T-cell (primary cell): Measurements from ENCODE around the gene RUNX1. TPM values are rescaled to one million over a fixed set of nuclear protein-coding genes. Genes with fewer than 3 reads are reported as not detected.
A peak's percentile ranks its signal among the peaks of the same experiment; 100 is the strongest.

Experiments used
- ATAC-seq, 4 experiments: fragments of 200-7000 bp in 3 of 4; fragments of 150-1000 bp in 1 of 4; cut with Tn5 transposase; replicated peaks in 1 of 4; 1 replicate in 3 of 4; 2 replicates in 1 of 4; pipeline ENCODE4 v1.10.0; 2021; ENCODE audit warnings: moderate library complexity in 3 of 4, mild to moderate bottlenecking in 2 of 4, moderate number of reproducible peaks in 1 of 4
- CTCF ChIA-PET, 2 donors: fragments of 300-600 bp; sonication (Branson Sonifier 250); formaldehyde crosslinking; loops; one replicate each; lab custom pipeline; 2022; ENCODE audit warnings: antibody characterized with exemption in 2 of 2; lab: Charles Lee
- POLR2A ChIA-PET, 2 donors: fragments of 300-600 bp; sonication (Branson Sonifier 250); formaldehyde crosslinking; loops; one replicate each; lab custom pipeline; 2022; ENCODE audit warnings: antibody characterized with exemption in 2 of 2; lab: Charles Lee
- DNase-seq, 35 experiments: peaks; one replicate each; pipeline versions ENCODE4 v3.0.0 to v3.0.0-alpha.2; 2013 to 2023
- H3K27ac ChIP-seq: one replicate; pipeline ENCODE4 v1.5.1; 2013; ENCODE audit warnings: low read length
- H3K27me3 ChIP-seq, 2 experiments: replicated peaks in 1 of 2; 1 replicate in 1 of 2; 2 replicates in 1 of 2; pipeline versions ENCODE4 v1.6.1 to v1.7.0; 2013; ENCODE audit warnings: low read length in 1 of 2, mixed read lengths in 1 of 2; ENCODE audit not compliant: control insufficient read depth in 2 of 2, insufficient read depth in 2 of 2; ENCODE audit errors: extremely low read depth in 1 of 2
- H3K36me3 ChIP-seq, 2 donors: 1 replicate in 1 of 2; 2 replicates in 1 of 2; pipeline versions ENCODE4 v1.6.1 to v1.7.0; 2013; ENCODE audit warnings: low read length in 1 of 2; ENCODE audit not compliant: control insufficient read depth in 2 of 2, insufficient read depth in 1 of 2; ENCODE audit errors: extremely low read depth in 1 of 2
- H3K4me1 ChIP-seq, 2 experiments: 1 replicate in 1 of 2; 2 replicates in 1 of 2; pipeline versions ENCODE4 v1.6.1 to v1.7.0; 2013; ENCODE audit warnings: low read length in 2 of 2, mixed read lengths in 1 of 2; ENCODE audit not compliant: insufficient read depth in 2 of 2, control insufficient read depth in 1 of 2; ENCODE audit errors: extremely low read depth in 1 of 2
- H3K4me3 ChIP-seq, 2 donors: 1 replicate in 1 of 2; 2 replicates in 1 of 2; pipeline versions ENCODE4 v1.5.1 to v1.7.0; 2013; ENCODE audit warnings: mild to moderate bottlenecking in 2 of 2, low read length in 1 of 2, moderate library complexity in 1 of 2; ENCODE audit not compliant: control insufficient read depth in 1 of 2; ENCODE audit errors: extremely low read depth in 1 of 2
- H3K9me3 ChIP-seq: 2 replicates; pipeline ENCODE4 v1.7.0; 2013
- H3K27ac Mint-ChIP-seq, 2 donors: one replicate each; pipeline ENCODE4 v1.8.0; 2020 to 2021; ENCODE audit warnings: mild to moderate bottlenecking in 2 of 2, mixed read lengths in 2 of 2
- H3K27me3 Mint-ChIP-seq, 2 donors: one replicate each; pipeline ENCODE4 v1.8.0; 2021 to 2022; ENCODE audit warnings: mixed read lengths in 2 of 2
- H3K36me3 Mint-ChIP-seq: one replicate; pipeline ENCODE4 v1.8.0; 2021; ENCODE audit warnings: mixed read lengths
- H3K4me1 Mint-ChIP-seq, 3 donors: one replicate each; pipeline ENCODE4 v1.8.0; 2020 to 2022; ENCODE audit warnings: mixed read lengths in 3 of 3, mild to moderate bottlenecking in 1 of 3
- H3K4me3 Mint-ChIP-seq, 3 donors: one replicate each; pipeline ENCODE4 v1.8.0; 2020 to 2022; ENCODE audit warnings: mild to moderate bottlenecking in 3 of 3, mixed read lengths in 3 of 3, moderate library complexity in 3 of 3
- H3K9me3 Mint-ChIP-seq, 3 donors: one replicate each; pipeline ENCODE4 v1.8.0; 2020 to 2022; ENCODE audit warnings: mixed read lengths in 3 of 3
- WGBS: methylation state at CpG from one replicate; pipeline ENCODE4 v1.1.5; 2013; ENCODE audit warnings: missing lambda C conversion rate; ENCODE audit not compliant: insufficient coverage; 5-methylcytosine and 5-hydroxymethylcytosine counted together
- total RNA-seq, 35 experiments: library from RNA in 6 of 35; stranded (reverse) in 6 of 35; fragments of 120-200 nt in 1 of 35; gene quantifications; one replicate each; pipeline versions ENCODE4 v1.2.1 to v1.2.4 and lab custom pipeline; 2013 to 2026

Gene RUNX1
- total RNA-seq, 5 donors from 2014 or later (not counting 1 experiment from before 2014, with no cell fraction given), result 87.0 to 117 (median 104) TPM

DNA sequence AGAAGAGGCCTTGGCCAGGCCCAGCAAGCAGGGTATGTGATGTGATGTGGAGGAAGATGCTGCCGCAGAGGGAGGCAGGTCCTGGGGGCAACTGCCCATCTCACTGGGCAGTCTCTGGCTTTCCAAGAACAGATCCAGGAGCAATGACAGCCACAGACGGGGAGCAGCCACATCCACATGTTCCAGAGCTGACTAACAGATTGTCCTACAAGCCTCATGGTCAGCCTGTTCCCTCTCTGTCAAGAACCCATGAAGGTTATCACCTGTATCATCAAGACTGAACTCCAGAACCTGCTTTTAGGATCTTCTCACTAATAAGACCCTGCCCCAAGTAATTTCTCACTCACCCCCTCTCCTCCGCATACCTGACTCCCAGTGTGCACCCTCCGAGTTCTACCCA, 187.8 kb downstream of the RUNX1 start:
- Mint-ChIP-seq H3K27me3 (no peaks in the 10 kb centered on the region), H3K4me1 (peaks cover 10 to 42% (median 31%) of the 10 kb centered on the region in 3 donors), H3K27ac (peak overlapping the region in 1 of 2 donors; percentile 17), H3K36me3 (peaks cover 85% of the 10 kb centered on the region), H3K9me3 (no peaks in the 10 kb centered on the region), H3K4me3 (no peak overlapping the region)
- 95% methylated on average over 3 of the region's 4 CpGs for WGBS
- POLR2A ChIA-PET, result no interaction called here
- Histone ChIP-seq H3K9me3 (no peaks in the 10 kb centered on the region), H3K27me3 (no peaks in the 10 kb centered on the region), H3K36me3 (peaks cover 16 to 90% of the 10 kb centered on the region in 2 donors), H3K27ac (no peak overlapping the region), H3K4me1 (peaks cover 0 to 8% of the 10 kb centered on the region in 2 experiments), H3K4me3 (no peak overlapping the region)
- DNase-seq, result no peak
- ATAC-seq, result no peak
- CTCF ChIA-PET, result no interaction called here

GRCh38 chr21:34859976-34860653, 189.0 kb downstream of the RUNX1 start:
- ATAC-seq (no peak), DNase-seq (no peak)
- no CpG with 5 or more reads among the region's 5 CpGs for WGBS
- Mint-ChIP-seq H3K4me1 (peaks cover 0 to 30% (median 21%) of the 10 kb centered on the region in 3 donors), H3K9me3 (no peaks in the 10 kb centered on the region), H3K27ac (peak overlapping the region in 1 of 2 donors; percentile 23), H3K27me3 (no peaks in the 10 kb centered on the region), H3K36me3 (peaks cover 84% of the 10 kb centered on the region), H3K4me3 (no peak overlapping the region)
- ChIA-PET CTCF (interaction anchor here in 1 of 2 donors (1.2 kb wide), 1 partner anchor 12 kb away, joined by 3 read pairs; no protein-coding TSS in a partner anchor), POLR2A (no interaction called here)
- Histone ChIP-seq H3K4me3 (no peak overlapping the region), H3K27me3 (no peaks in the 10 kb centered on the region), H3K27ac (no peak overlapping the region), H3K9me3 (no peaks in the 10 kb centered on the region), H3K4me1 (no peaks in the 10 kb centered on the region), H3K36me3 (peaks cover 8 to 89% of the 10 kb centered on the region in 2 donors)

- Mint-ChIP-seq H3K27me3 (no peaks in the 10 kb centered on the region), H3K4me1 (peaks cover 8 to 23% (median 19%) of the 10 kb centered on the region in 3 donors), H3K9me3 (no peaks in the 10 kb centered on the region), H3K4me3 (no peak overlapping the region), H3K27ac (peak overlapping the region in 1 of 2 donors; percentile 61), H3K36me3 (peaks cover 78% of the 10 kb centered on the region)
- ChIA-PET CTCF (no interaction called here), POLR2A (no interaction called here)
- WGBS, result no CpG with 5 or more reads among the region's 3 CpGs
- peaks cover 0 to 87% of the 10 kb centered on the region in 2 donors for H3K36me3 ChIP-seq
- no peak overlapping the region for H3K27ac ChIP-seq
- no peak for DNase-seq
- no peak overlapping the region for H3K4me3 ChIP-seq
- ATAC-seq, result no peak
- no peaks in the 10 kb centered on the region for H3K27me3 ChIP-seq
- H3K9me3 ChIP-seq, result no peaks in the 10 kb centered on the region
- no peaks in the 10 kb centered on the region for H3K4me1 ChIP-seq
Measured at GRCh38 chr21:34858559-34858958, 190.5 kb downstream of the RUNX1 start.

GRCh38 chr21:34857874-34858273, 191.2 kb downstream of the RUNX1 start:
- ATAC-seq (no peak), DNase-seq (no peak)
- POLR2A ChIA-PET, result no interaction called here

DNA sequence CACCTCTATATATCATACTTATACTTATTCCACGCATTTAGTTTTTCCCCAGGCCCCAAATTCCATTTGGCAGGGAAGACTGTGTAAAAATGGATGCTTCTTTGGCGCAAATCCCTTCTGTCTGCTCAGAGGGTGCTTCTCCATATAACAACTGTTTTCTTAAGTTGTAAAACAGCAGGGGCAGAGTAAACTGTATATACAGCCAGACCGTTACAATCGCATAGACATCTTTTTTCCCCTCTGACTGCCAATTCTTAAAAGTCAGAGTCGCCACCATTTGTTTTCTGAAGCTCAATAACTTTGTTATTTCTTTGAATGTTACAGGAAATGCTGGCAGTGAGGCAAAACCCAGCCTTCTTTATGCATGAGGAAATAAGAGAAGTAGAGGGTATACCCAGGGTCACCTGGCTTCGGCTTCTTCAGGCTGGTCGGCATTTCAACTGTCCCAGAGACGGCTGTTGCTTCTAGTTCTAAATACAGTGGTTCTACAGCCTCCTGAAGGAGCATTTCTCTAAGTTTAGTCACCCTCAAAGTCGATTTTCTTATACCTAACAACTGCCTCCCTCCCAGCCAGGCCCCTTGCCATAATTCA, 191.9 kb downstream of the RUNX1 start:
- Histone ChIP-seq H3K27me3 (no peaks in the 10 kb centered on the region), H3K9me3 (no peaks in the 10 kb centered on the region), H3K36me3 (peaks cover 3 to 89% of the 10 kb centered on the region in 2 donors), H3K4me1 (no peaks in the 10 kb centered on the region), H3K4me3 (no peak overlapping the region), H3K27ac (no peak overlapping the region)
- ChIA-PET CTCF (no interaction called here), POLR2A (no interaction called here)
- peaks cover 78% of the 10 kb centered on the region for H3K36me3 Mint-ChIP-seq
- DNase-seq (no peak), ATAC-seq (no peak)
- no CpG with 5 or more reads among the region's 9 CpGs for WGBS
- no peak overlapping the region for H3K4me3 Mint-ChIP-seq
- H3K27ac Mint-ChIP-seq, result peak overlapping the region in 1 of 2 donors; percentile 36
- H3K4me1 Mint-ChIP-seq, result peaks cover 8 to 18% (median 15%) of the 10 kb centered on the region in 3 donors
- no peaks in the 10 kb centered on the region for H3K27me3 Mint-ChIP-seq
- no peaks in the 10 kb centered on the region for H3K9me3 Mint-ChIP-seq

More at GRCh38 chr21:34857874-34858273, 191.2 kb downstream of the RUNX1 start:
- Mint-ChIP-seq H3K4me3 (no peak overlapping the region), H3K36me3 (peaks cover 77% of the 10 kb centered on the region), H3K27ac (peak overlapping the region in 1 of 2 donors; percentile 36), H3K27me3 (no peaks in the 10 kb centered on the region), H3K9me3 (no peaks in the 10 kb centered on the region), H3K4me1 (peaks cover 8 to 19% (median 15%) of the 10 kb centered on the region in 3 donors)
- Histone ChIP-seq H3K4me3 (no peak overlapping the region), H3K4me1 (no peaks in the 10 kb centered on the region), H3K9me3 (no peaks in the 10 kb centered on the region), H3K27ac (no peak overlapping the region), H3K27me3 (no peaks in the 10 kb centered on the region), H3K36me3 (peaks cover 3 to 88% of the 10 kb centered on the region in 2 donors)
- CTCF ChIA-PET, result interaction anchor here in 1 of 2 donors (0.7 kb wide), 1 partner anchor 10 kb away, joined by 3 read pairs; no protein-coding TSS in a partner anchor
- WGBS, result 95% methylated on average over 3 of the region's 4 CpGs

DNA sequence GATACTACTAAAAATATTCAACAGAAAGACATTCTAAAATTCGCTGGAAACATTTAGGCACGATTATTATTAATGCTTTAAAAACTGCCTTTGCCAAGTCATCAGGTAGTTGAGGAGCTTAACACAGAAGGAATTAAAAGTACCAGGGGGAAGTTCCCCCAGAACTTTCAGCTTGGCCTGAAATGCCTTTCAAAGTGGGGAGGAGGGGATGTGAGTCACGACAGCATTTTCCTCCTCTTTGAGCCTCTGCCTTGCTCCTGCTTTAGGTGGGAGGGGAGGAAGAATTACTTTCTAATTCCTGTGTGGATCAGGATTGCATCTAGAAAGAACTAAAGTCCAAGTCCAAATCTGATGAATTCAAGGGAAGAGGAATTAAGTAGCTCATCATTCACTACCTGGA, 196.7 kb downstream of the RUNX1 start:
- H3K36me3 Mint-ChIP-seq, result peaks cover 55% of the 10 kb centered on the region
- ChIA-PET POLR2A (no interaction called here), CTCF (no interaction called here)
- no peak overlapping the region for H3K4me3 ChIP-seq
- H3K4me1 ChIP-seq, result peaks cover 0 to 3% of the 10 kb centered on the region in 2 experiments
- no peaks in the 10 kb centered on the region for H3K9me3 Mint-ChIP-seq
- WGBS, result 80% methylated on average over 1 of the region's 3 CpGs
- ATAC-seq, result no peak
- H3K4me1 Mint-ChIP-seq, result peaks cover 8 to 10% (median 8%) of the 10 kb centered on the region in 3 donors
- no peak for DNase-seq
- H3K27ac ChIP-seq, result no peak overlapping the region
- H3K4me3 Mint-ChIP-seq, result no peak overlapping the region
- H3K27ac Mint-ChIP-seq, result no peak overlapping the region
- H3K36me3 ChIP-seq, result peaks cover 3 to 68% of the 10 kb centered on the region in 2 donors
- H3K27me3 Mint-ChIP-seq, result no peaks in the 10 kb centered on the region
- no peaks in the 10 kb centered on the region for H3K27me3 ChIP-seq
- H3K9me3 ChIP-seq, result no peaks in the 10 kb centered on the region
